K562 (cell line): ENCODE data around the gene DHRS3. TPM values are rescaled to one million over a fixed set of nuclear protein-coding genes. Genes with fewer than 3 reads are reported as not detected.

Experiments used
- ATAC-seq: fragments of 200-7000 bp; cut with Tn5 transposase; 3 replicates; pipeline ENCODE4 v1.9.1; 2020; ENCODE audit warnings: moderate library complexity
- BruUV-seq: library from RNA; stranded (reverse); fragments of 400-500 nt; replicated peaks from 2 replicates; lab custom pipeline; 2021; lab: Mats Ljungman, UMichigan
- CTCF ChIA-PET: fragments of 300-600 bp; formaldehyde crosslinking; extraction: SDS; loops from one replicate; lab custom pipeline; 2021; ENCODE audit warnings: low intra/inter-chr PET ratio; lab: Yijun Ruan, JAX
- POLR2A ChIA-PET: fragments of 300-600, 350-650 bp; sonication (Branson Sonifier 250); formaldehyde crosslinking; extraction: SDS; loops from one replicate; lab custom pipeline; 2021; ENCODE audit warnings: antibody characterized with exemption, inconsistent platforms; lab: Yijun Ruan, JAX
- DNase-seq, 4 experiments: peaks; one replicate each; pipeline versions ENCODE4 v3.0.0 to v3.0.0-alpha.2; 2011 to 2018; ENCODE audit warnings: low spot score in 3 of 4, mixed read lengths in 3 of 4; ENCODE audit errors: extremely low read depth in 1 of 4
- FAIRE-seq: peaks from 2 replicates; lab custom pipeline; 2011; peaks lifted over from hg19 to GRCh38; lab: Jason Lieb, UNC
- H2AFZ ChIP-seq: 2 replicates; pipeline ENCODE4 v1.6.0; 2011; ENCODE audit warnings: low read depth, low read length, control low read depth, inconsistent platforms
- H3K27ac ChIP-seq: fragments of 200-600 bp; 3 replicates; pipeline ENCODE4 v1.8.0; 2011; ENCODE audit warnings: low read depth, mild to moderate bottlenecking, control low read depth, inconsistent platforms, low read length, moderate library complexity, mixed read lengths; ENCODE audit errors: extremely low read depth
- H3K27me3 ChIP-seq, 2 experiments: fragments of 300-600 bp in 1 of 2; 2 replicates in 1 of 2; 3 replicates in 1 of 2; pipeline versions ENCODE4 v1.6.0 to v1.8.0; 2011; ENCODE audit warnings: inconsistent platforms in 2 of 2, low read length in 2 of 2, mild to moderate bottlenecking in 1 of 2, mixed read lengths in 1 of 2, moderate library complexity in 1 of 2; ENCODE audit not compliant: control insufficient read depth in 2 of 2, insufficient read depth in 2 of 2
- H3K36me3 ChIP-seq: fragments of 300-600 bp; 3 replicates; pipeline ENCODE4 v1.8.0; 2011; ENCODE audit warnings: mild to moderate bottlenecking, low read length, inconsistent platforms; ENCODE audit not compliant: control insufficient read depth, insufficient read depth
- H3K4me1 ChIP-seq, 2 experiments: fragments of 200-600 bp in 1 of 2; replicated peaks in 1 of 2; 2 replicates in 1 of 2; 3 replicates in 1 of 2; pipeline versions ENCODE4 v1.5.1 to v1.8.0; 2011; ENCODE audit warnings: inconsistent platforms in 2 of 2, low read length in 2 of 2, mild to moderate bottlenecking in 1 of 2, mixed read lengths in 1 of 2, moderate library complexity in 1 of 2; ENCODE audit not compliant: control insufficient read depth in 2 of 2, insufficient read depth in 2 of 2
- H3K4me2 ChIP-seq: 2 replicates; pipeline ENCODE4 v1.6.1; 2011; ENCODE audit warnings: low read length, control low read depth, inconsistent platforms, mixed read lengths; ENCODE audit not compliant: insufficient read depth
- H3K4me3 ChIP-seq: fragments of 200-600 bp; sonication (generic), shearing (Covaris generic); 2 replicates; pipeline ENCODE4 v1.5.1; 2016; ENCODE audit warnings: control low read depth, inconsistent platforms
- H3K79me2 ChIP-seq: fragments of 200-600 bp; 3 replicates; pipeline ENCODE4 v1.8.0; 2011; ENCODE audit warnings: low read length, inconsistent platforms; ENCODE audit not compliant: control insufficient read depth, insufficient read depth
- H3K9ac ChIP-seq, 2 experiments: 2 replicates each; pipeline versions ENCODE4 v1.6.0 to v1.6.1; 2011; ENCODE audit warnings: low read depth in 2 of 2, low read length in 2 of 2, control low read depth in 1 of 2, inconsistent platforms in 1 of 2, mild to moderate bottlenecking in 1 of 2, mixed read lengths in 1 of 2; ENCODE audit not compliant: insufficient read depth in 1 of 2
- H3K9me1 ChIP-seq: one replicate; pipeline ENCODE4 v1.6.0; 2011; ENCODE audit warnings: inconsistent platforms, mild to moderate bottlenecking, low read length, moderate library complexity; ENCODE audit not compliant: control insufficient read depth, insufficient read depth
- H3K9me3 ChIP-seq: replicated peaks from 2 replicates; pipeline ENCODE4 v1.5.1; 2011; ENCODE audit warnings: low read depth, low read length, inconsistent platforms; ENCODE audit not compliant: control insufficient read depth, insufficient read depth
- H4K20me1 ChIP-seq: replicated peaks from 2 replicates; pipeline ENCODE4 v1.6.1; 2011; ENCODE audit warnings: low read length, inconsistent platforms, mixed read lengths; ENCODE audit not compliant: control insufficient read depth, insufficient read depth
- CTBP1 ChIP-seq: fragments of 450-650 bp; IDR thresholded peaks from 2 replicates; pipeline ENCODE4 v1.6.1; 2016; ENCODE audit warnings: borderline replicate concordance
- GATAD2B ChIP-seq: fragments of 450-650 bp; IDR thresholded peaks from 2 replicates; pipeline ENCODE4 v1.6.1; 2017; ENCODE audit warnings: mild to moderate bottlenecking, borderline replicate concordance
- HINFP ChIP-seq: fragments of 450-650 bp; conservative IDR thresholded peaks from 2 replicates; pipeline ENCODE4 v1.6.1; 2016; ENCODE audit warnings: missing genetic modification characterization, low read depth, mild to moderate bottlenecking, control low read depth, missing compliant biosample characterization
- ILK ChIP-seq: fragments of 450-650 bp; IDR thresholded peaks from 2 replicates; pipeline ENCODE4 v1.6.1; 2016; ENCODE audit warnings: missing genetic modification characterization, low read depth, mild to moderate bottlenecking, missing compliant biosample characterization, moderate library complexity, borderline replicate concordance
- MYNN ChIP-seq, 2 experiments: sonication (generic); formaldehyde crosslinking in 1 of 2; IDR thresholded peaks; 2 replicates each; pipeline versions ENCODE4 v1.5.0 to v1.6.1; 2016 to 2020; ENCODE audit warnings: antibody characterized with exemption in 1 of 2, missing genetic modification reagents in 1 of 2
- NEUROD1 ChIP-seq: fragments of 150-350 bp; IDR thresholded peaks from 2 replicates; pipeline ENCODE4 v1.6.1; 2014; ENCODE audit warnings: borderline replicate concordance, low read length, low read depth; ENCODE audit not compliant: partially characterized antibody
- PTRF ChIP-seq: fragments of 450-650 bp; IDR thresholded peaks from 2 replicates; pipeline ENCODE4 v1.6.1; 2016; ENCODE audit warnings: mild to moderate bottlenecking, missing genetic modification characterization, missing compliant biosample characterization
- RBBP5 ChIP-seq: fragments of 200-600 bp; sonication (generic); IDR thresholded peaks from 2 replicates; pipeline ENCODE4 v1.6.1; 2012; ENCODE audit warnings: borderline replicate concordance, mild to moderate bottlenecking, low read length, control low read depth, inconsistent platforms; ENCODE audit not compliant: insufficient read depth, poor library complexity, severe bottlenecking
- SAFB2 ChIP-seq: fragments of 200-400 bp; formaldehyde crosslinking; IDR thresholded peaks from 2 replicates; pipeline ENCODE4 v1.6.1; 2018; ENCODE audit warnings: borderline replicate concordance, low read length, low read depth, moderate library complexity; ENCODE audit not compliant: severe bottlenecking
- TAF1 ChIP-seq: IDR thresholded peaks from 2 replicates; pipeline ENCODE4 v1.6.1; 2011; ENCODE audit warnings: mild to moderate bottlenecking, low read length, moderate library complexity; ENCODE audit not compliant: insufficient read depth, control insufficient read depth, severe bottlenecking; ENCODE audit errors: extremely low read depth
- THRA ChIP-seq: fragments of 450-650 bp; IDR thresholded peaks from 2 replicates; pipeline ENCODE4 v1.6.1; 2017; ENCODE audit warnings: mild to moderate bottlenecking, moderate library complexity
- ZBED1 ChIP-seq: IDR thresholded peaks from 2 replicates; pipeline ENCODE4 v1.6.1; 2014
- ZBTB11 ChIP-seq, 3 experiments: fragments of 200-800 bp in 1 of 3; fragments of 250-450 bp in 1 of 3; fragments of 450-650 bp in 1 of 3; sonication (Bioruptor Pico) in 1 of 3; sonication (Bioruptor generic) in 1 of 3; formaldehyde crosslinking in 1 of 3; IDR thresholded peaks; 2 replicates each; pipeline versions ENCODE4 v1.6.1 to v1.8.0; 2016 to 2022; ENCODE audit warnings: mild to moderate bottlenecking in 2 of 3, missing genetic modification characterization in 2 of 3, missing compliant biosample characterization in 1 of 3, moderate library complexity in 1 of 3
- ZKSCAN3 ChIP-seq: fragments of 250-450 bp; sonication (Bioruptor Pico); IDR thresholded peaks from 2 replicates; pipeline ENCODE4 v1.4.0; 2020
- ZNF23 ChIP-seq: fragments of 250-450 bp; sonication (Bioruptor Pico); IDR thresholded peaks from 2 replicates; pipeline ENCODE4 v1.4.0; 2020; ENCODE audit warnings: mild to moderate bottlenecking
- ZNF584 ChIP-seq: fragments of 200-800 bp; sonication (Bioruptor generic); IDR thresholded peaks from 2 replicates; pipeline ENCODE4 v1.6.1; 2016; ENCODE audit warnings: low read depth, mild to moderate bottlenecking, missing genetic modification characterization, missing compliant biosample characterization
- WGBS: fragments of 100-300 bp; shearing (Covaris generic); methylation state at CpG from one replicate; pipeline ENCODE4 v1.1.6; 2016; ENCODE audit warnings: low coverage, mixed read lengths; ENCODE audit not compliant: insufficient coverage; ENCODE audit errors: missing lambda C conversion rate; 5-methylcytosine and 5-hydroxymethylcytosine counted together
- in situ Hi-C: fragments of 300-500 bp; cut with MboI; formaldehyde crosslinking; loops from 4 replicates; pipeline ENCODE4 v1.15.0; 2018; ENCODE audit warnings: inconsistent platforms, mixed read lengths
- intact Hi-C: fragments of 100-400 bp; cut with micrococcal nuclease; formaldehyde crosslinking; loops from 2 replicates; pipeline ENCODE4 v1.14.2; 2022
- polyA plus RNA-seq, 8 experiments: library from polyadenylated mRNA; depleted of rRNA in 4 of 8; stranded (reverse) in 5 of 8; unstranded in 3 of 8; fragments of >200 nt; fragmentation: Nextera tagmentation in 2 of 8; fragmentation: Illumina TruSeq in 1 of 8; extraction: Ambion mirVana in 2 of 8; extraction: Trizol in 1 of 8; gene quantifications; 2 replicates each; pipeline versions ENCODE4 v1.2.1 to v1.2.3, GENCODE V29; 2011 to 2014; ENCODE audit warnings: inconsistent platforms in 1 of 8, missing spikeins in 1 of 8
- total RNA-seq, 7 experiments: library from RNA; depleted of rRNA in 6 of 7; stranded (reverse); fragments of >200 nt in 6 of 7; fragmentation: Illumina TruSeq in 2 of 7; extraction: Trizol in 2 of 7; gene quantifications; 2 replicates each; pipeline versions ENCODE4 v1.2.1 to v1.2.3, GENCODE V29; 2011 to 2021; ENCODE audit warnings: low replicate concordance in 1 of 7

The DHRS3 gene
- total and polyA plus RNA-seq, 9 of the 15 experiments (the other 6 are each of a cell fraction or from before 2014, with no cell fraction given): 21.0 to 116 (median 58.7) TPM

- Histone ChIP-seq H3K9ac (no peak overlapping the region), H2AFZ (no peak overlapping the region), H3K4me3 (no peak overlapping the region), H3K4me2 (no peak overlapping the region), H3K9me3 (no peaks in the 10 kb centered on the region), H4K20me1 (no peaks in the 10 kb centered on the region), H3K27ac (no peak overlapping the region), H3K79me2 (peaks cover 22% of the 10 kb centered on the region), H3K9me1 (no peaks in the 10 kb centered on the region), H3K36me3 (peaks cover 55% of the 10 kb centered on the region), H3K4me1 (peaks cover 6 to 22% of the 10 kb centered on the region in 2 experiments), H3K27me3 (no peaks in the 10 kb centered on the region)
- FAIRE-seq (no peak), DNase-seq (no peak), ATAC-seq (no peak)
- POLR2A ChIA-PET: interaction anchor here (1.4 to 1.5 kb wide), 2 partner anchors 8 to 10 kb away, joined by 4 to 8 read pairs; no protein-coding TSS in a partner anchor
- CTCF ChIA-PET: interaction anchor here (0.7 kb wide), 1 partner anchor 49 kb away, joined by 3 read pairs; no protein-coding TSS in a partner anchor
- intact Hi-C loops: no loop called here
- BruUV-seq: no TSS peak
- in situ Hi-C loops: no loop called here
- 80% methylated on average over 7 of the region's 7 CpGs for WGBS
- no peak for TF ChIP-seq RBBP5
- no peak for TF ChIP-seq ZNF584 (CRISPR knock-in tag)
- TF ChIP-seq THRA: no peak
- no peak for TF ChIP-seq HINFP (tag)
- TF ChIP-seq SAFB2: no peak
- TF ChIP-seq ILK (tag): no peak
- no peak for TF ChIP-seq NEUROD1
- TF ChIP-seq CTBP1: no peak
- no peak for TF ChIP-seq ZBTB11 (CRISPR knock-in tag; IDR thresholded peaks at IDR 0.05)
- TF ChIP-seq PTRF (tag): no peak
- TF ChIP-seq ZNF23: no peak
- no peak for TF ChIP-seq GATAD2B
- no peak for TF ChIP-seq MYNN (IDR thresholded peaks at IDR 0.05)
- no peak for TF ChIP-seq MYNN (CRISPR knock-in tag; IDR thresholded peaks at IDR 0.05)
- no peak for TF ChIP-seq TAF1
- TF ChIP-seq ZKSCAN3 (CRISPR knock-in tag): no peak
- TF ChIP-seq ZBED1: no peak
Observed at GRCh38 chr1:12648741-12649140, 30.7 kb upstream of the DHRS3 start.
